Subcutaneous adipose tissue (tissue), 4 donors: ENCODE measurements around the gene GPR179. TPM values are rescaled to one million over a fixed set of nuclear protein-coding genes. Genes with fewer than 3 reads are reported as not detected.

ENCODE experiments used
- CTCF ChIP-seq: fragments of 450-650 bp; IDR thresholded peaks from one replicate; pipeline ENCODE4 v1.5.1; 2016; ENCODE audit warnings: low read depth, mild to moderate bottlenecking, control low read depth, antibody characterized with exemption, moderate library complexity
- total RNA-seq, 4 donors: library from RNA; depleted of rRNA; stranded (reverse); fragments of >200 nt; gene quantifications; one replicate each; pipeline ENCODE4 v1.1.0, GENCODE V29; 2016

The GPR179 gene
- total RNA-seq, result under 1 TPM in 2 of 4 donors, not detected in 2; under 0.01 TPM

- TF ChIP-seq CTCF, result no peak
These were observed at the start of gene GPR179 for GRCh38 chr17:38343608-38344419. TSS of gene GPR179 (minus strand) at chr17:38343956. CDS start at chr17:38343789, 167 bp downstream.

GRCh38 chr17:38379448-38379847 lies 35.7 kb upstream of the GPR179 start:
- no peak for TF ChIP-seq CTCF

GRCh38 chr17:38369124-38369886 lies 25.5 kb upstream of the GPR179 start:
- no peak for TF ChIP-seq CTCF

GRCh38 chr17:38364741-38365140 lies 21.0 kb upstream of the GPR179 start:
- no peak for TF ChIP-seq CTCF

GRCh38 chr17:38363016-38363415 lies 19.3 kb upstream of the GPR179 start:
- TF ChIP-seq CTCF, result no peak

- TF ChIP-seq CTCF, result no peak
These were observed 18.1 kb upstream of the GPR179 start for GRCh38 chr17:38361694-38362465.
